ENCODE results near the gene MCC.

Gene MCC

DNA sequence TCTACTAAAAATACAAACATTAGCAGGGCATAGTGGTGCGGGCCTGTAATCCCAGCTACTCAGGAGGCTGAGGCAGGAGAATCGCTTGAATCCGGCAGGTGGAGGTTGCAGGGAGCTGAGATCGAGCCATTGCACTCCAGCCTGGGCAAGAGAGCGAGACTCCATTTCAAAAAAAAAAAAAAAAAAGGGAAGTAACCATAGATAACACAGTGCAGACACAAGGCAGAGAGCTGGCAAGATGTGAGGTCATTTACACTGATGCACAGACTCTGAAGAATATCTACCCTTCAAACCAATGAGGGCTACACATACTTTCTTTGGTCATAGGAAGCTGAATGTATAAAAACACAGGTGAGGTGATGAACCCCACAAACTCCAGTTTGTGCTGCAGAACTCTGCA, 379.8 kb downstream of the MCC start:
- no peak for DNase-seq (ENCODE audit: low read depth)

- no peak for DNase-seq (ENCODE audit: low read depth)
These were observed 381.4 kb downstream of the MCC start for GRCh38 chr5:113106821-113107220.

GRCh38 chr5:113105693-113106280, 382.5 kb downstream of the MCC start:
- DNase-seq (ENCODE audit: low read depth), result no peak

- DNase-seq (ENCODE audit: low read depth), result no peak
These were observed 384.9 kb downstream of the MCC start for GRCh38 chr5:113103330-113103729.

GRCh38 chr5:113102121-113102531, 386.1 kb downstream of the MCC start:
- DNase-seq (ENCODE audit: low read depth), result no peak

- no peak for DNase-seq (ENCODE audit: low read depth)
These were observed 387.3 kb downstream of the MCC start for GRCh38 chr5:113100981-113101380.

- no peak for DNase-seq (ENCODE audit: low read depth)
These were observed 388.4 kb downstream of the MCC start for GRCh38 chr5:113099822-113100221.

DNA sequence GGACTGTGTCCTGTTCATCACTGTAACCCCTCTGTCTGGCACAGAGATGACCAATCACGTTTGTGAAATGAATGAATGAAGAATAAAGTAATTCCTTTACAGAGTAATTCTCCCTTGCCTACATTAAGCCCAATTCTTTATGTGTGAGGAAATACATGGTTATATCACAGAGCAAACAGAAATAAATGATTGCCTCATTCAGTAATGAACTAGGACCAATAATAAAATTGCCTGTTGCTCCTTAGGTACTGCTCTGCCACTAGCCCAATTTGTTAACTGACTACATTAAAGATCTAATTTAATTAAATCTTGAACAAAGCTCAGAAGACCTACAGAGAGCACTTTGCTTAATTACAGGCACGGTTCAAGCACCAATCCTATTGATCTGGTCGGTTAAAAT, 389.9 kb downstream of the MCC start:
- DNase-seq (ENCODE audit: low read depth), result no peak

DNA sequence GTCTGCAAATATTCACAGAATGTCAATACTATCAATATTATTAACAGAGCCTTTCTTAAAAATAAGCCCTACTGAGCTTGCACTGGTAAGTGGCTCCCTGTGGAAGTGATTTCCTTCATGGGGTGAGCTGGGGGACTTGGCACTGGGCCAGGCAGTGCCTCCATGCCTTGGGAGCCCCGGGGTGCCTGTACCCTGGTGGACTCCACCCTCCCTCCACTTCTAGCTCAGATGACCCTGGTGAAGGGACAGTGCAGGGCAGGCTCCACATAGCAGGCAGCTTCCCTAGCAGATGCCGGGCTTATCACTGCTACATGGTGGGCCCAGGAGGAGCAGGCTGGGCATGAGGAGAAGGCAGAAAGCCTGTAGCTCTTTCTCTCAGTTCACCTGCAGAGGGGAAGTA, 392.4 kb downstream of the MCC start:
- DNase-seq (ENCODE audit: low read depth), result no peak

- DNase-seq (ENCODE audit: low read depth), result no peak
These were observed 394.7 kb downstream of the MCC start for GRCh38 chr5:113093558-113093957.

- no peak for DNase-seq (ENCODE audit: low read depth)
These were observed 395.6 kb downstream of the MCC start for GRCh38 chr5:113092683-113093082.

GRCh38 chr5:113091622-113092021, 396.6 kb downstream of the MCC start:
- DNase-seq (ENCODE audit: low read depth), result no peak

GRCh38 chr5:113090336-113091106, 397.7 kb downstream of the MCC start:
- no peak for DNase-seq (ENCODE audit: low read depth)

GRCh38 chr5:113089653-113090335, 398.5 kb downstream of the MCC start:
- DNase-seq (ENCODE audit: low read depth), result no peak

DNA sequence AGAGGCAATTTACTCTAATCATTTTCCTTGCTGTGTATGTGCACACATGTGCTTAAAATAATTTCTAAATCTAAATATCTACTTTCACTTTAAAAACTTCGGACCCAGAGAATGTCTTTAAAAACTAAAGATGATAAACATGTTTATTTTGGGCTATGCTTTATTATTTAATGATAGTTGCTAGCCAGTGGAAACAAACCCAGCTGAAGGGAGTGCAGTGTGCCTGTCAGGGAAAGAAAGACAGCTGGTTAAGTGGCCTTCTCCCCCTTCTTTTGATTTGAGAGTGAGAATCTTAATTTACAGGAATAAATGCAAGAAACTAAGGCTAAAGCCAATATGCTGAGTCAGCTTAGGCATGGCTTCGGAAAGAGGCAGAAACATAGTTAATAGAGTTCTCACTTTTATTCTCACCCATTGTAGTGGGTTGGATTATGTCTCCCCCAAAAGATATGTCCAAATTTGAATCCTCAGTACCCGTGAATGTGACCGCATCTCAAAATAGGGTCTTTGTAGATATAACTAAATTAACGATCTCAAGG, 400.2 kb downstream of the MCC start:
- no peak for DNase-seq (ENCODE audit: low read depth)

DNA sequence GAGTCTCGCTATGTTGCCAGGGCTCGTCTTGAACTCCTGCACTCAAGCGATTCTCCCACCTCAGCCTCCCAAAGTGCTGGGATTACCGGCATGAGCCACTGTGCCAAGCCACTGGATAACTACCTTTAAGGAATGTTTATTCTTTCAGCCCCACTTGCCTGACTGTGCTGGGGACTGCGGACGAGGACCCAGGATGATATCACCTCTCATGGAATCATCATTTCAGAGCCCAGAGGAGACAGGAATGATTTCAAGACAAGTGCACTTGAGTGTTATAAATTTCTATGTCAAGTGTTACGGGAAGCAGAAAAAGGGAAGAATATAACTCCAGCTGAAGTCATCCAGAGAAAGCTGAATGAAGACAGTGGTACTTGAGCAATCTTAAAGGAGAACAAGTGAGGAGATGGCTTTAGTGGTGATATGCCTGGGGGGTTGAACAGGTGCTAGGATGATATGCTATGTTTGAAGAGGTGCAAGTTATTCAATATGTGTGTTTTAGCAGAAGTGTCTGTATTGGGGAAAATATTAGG, 402.3 kb downstream of the MCC start:
- no peak for DNase-seq (ENCODE audit: low read depth)

DNA sequence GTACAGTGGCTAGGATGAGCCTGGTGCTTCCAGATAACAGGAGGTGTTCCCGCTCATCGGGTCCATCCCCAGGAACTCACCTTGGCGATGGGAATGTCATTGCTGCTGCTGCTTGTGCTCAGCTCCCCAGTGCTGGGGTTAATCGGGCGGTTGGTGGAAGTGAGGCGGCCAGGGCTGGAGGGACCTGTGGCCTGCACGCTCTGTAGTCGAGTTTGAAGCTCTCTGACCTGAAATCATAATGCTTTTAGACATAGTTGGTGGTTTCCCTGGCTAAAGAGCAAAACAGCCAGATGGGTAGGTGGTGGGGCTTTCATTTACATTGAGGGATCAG, 403.2 kb downstream of the MCC start:
- DNase-seq (ENCODE audit: low read depth), result no peak

DNA sequence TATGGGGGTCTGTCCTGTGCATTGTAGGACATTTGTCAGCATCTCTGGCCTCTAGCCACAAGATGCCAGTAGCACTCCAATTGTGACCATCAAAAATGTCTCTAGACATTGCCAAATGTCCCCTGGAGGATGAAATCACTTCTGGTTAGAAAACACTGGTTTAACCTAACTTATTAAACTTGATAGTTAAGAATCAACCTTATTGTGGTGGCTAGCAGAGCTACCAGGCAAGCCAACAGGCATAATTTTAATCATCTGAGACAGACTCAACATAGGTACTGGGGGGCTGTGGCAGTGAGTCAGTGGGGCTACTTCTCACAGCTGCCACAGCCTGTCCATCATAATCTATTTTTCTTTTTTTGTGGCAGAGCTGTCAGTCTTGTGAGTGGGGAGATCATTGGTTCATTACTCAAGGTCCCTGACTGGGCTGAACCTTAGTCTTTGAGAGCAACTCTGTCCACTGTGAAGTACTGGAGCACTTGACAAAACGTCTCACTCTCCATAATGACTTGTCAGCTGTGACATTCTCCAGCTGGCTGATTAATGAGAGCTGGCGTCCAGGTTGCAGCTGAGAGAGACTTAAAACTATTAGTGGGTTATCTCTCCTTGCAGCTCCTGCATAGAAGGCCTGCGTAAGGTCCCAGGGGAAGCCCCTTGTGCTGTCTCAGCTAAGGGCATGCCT, 403.7 kb downstream of the MCC start:
- no peak for DNase-seq (ENCODE audit: low read depth)

GRCh38 chr5:113083481-113083880, 404.8 kb downstream of the MCC start:
- no peak for DNase-seq (ENCODE audit: low read depth)

DNA sequence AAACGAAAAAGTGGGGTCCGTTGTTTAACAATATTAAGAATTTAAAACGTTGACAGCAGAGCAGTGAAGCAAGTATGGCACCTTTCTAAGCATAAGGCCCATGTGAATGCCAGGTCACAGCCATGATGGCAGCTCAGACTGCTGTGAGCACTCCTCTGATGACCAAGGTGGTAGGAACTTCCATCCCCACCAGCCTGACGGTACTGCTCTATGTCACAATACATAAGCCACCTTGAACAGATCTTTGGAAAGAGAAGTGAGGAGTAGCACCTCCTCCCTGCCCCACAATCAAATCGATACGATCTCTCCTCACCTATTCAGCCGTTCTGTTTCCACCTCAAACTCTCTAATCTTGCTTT, 405.7 kb downstream of the MCC start:
- DNase-seq (ENCODE audit: low read depth), result no peak

DNA sequence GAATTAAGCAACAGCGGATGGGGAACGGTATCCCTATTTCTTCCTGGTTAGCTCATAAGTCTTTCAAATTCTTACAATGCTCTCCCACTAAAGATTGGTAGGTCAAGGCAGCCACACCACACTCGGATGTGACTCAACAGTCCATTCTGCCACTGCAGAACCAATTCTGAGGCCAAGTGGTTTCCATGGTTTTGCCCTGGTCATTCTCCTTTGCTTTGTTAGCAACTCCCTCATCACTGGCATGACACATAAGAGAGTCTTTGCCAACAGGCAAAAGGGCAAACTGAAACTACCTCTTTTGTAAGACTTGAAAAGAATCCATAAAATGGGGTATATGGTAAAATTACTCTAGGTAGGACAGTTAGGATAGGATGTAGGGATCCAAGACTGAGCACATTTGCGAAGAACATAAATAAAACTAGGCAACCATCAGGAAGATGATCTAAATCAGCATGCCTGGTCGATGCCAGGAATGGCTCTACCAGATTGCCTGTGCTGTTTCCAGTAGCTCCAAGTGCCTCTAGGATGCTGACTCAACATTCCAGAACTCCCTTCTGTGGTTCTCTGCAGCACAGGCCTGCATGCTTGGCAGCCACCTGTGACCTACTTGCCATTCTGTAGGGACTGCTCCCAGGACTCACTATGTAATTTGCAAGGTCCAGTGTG, 406.2 kb downstream of the MCC start:
- DNase-seq (ENCODE audit: low read depth), result no peak
